ENCODE results near the gene SAPCD1. TPM values are rescaled to one million over a fixed set of nuclear protein-coding genes. Genes with fewer than 3 reads are reported as not detected.

Gene SAPCD1
- total RNA-seq, 2 donors from 2014 or later = 12.1 to 18.9 TPM

DNA sequence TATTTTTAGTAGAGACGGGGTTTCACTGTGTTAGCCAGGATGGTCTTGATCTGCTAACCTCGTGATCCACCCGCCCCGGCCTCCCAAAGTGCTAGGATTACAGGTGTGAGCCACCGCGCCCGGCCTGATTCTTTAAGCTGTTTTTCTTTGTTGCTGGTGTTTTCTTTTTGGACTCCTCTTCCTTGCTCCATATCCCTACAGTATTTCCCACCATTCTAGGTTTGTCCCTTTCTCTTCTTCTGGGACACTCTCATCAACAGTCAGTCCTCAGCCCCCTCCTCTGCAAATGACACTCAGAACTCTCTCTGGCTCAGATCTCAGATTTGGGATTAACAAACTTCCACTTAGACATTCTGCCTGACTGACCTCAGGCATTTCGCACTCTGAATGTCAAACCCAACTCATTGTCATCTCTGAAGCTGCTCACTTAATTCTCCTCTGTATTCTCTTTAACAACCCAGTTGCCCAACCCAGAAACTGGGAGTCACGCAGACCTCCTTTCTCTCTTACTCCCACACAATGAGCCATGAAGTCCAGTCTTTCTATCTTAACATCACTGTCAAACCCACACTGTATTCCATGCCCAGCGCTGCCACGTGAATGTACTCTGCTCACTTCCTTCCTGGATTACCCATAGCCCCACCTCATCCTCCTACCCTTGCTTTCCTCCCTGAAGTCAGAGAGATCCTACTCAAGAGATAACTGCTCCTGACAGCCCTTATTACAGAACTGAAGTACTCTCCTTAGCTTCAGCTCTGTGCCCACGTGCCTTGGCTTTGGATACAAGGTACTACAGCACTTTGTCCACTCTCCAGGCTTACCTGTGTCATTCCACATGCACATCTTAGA, 36.7 kb upstream of the SAPCD1 start:
- ATAC-seq (replicated peaks) = peak; percentile 30
- Mint-ChIP-seq H3K9me3 (no peaks in the 10 kb centered on the region), H3K27me3 (no peaks in the 10 kb centered on the region), H3K4me3 (peak overlapping the region; percentile 0), H3K4me1 (peaks cover 32% of the 10 kb centered on the region), H3K27ac (peak overlapping the region; percentile 35), H3K36me3 (ENCODE audit: low read depth) (peaks cover 35% of the 10 kb centered on the region)

GRCh38 chr6:31727034-31727716, 35.3 kb upstream of the SAPCD1 start:
- Mint-ChIP-seq H3K4me3 (peak overlapping the region; percentile 53), H3K27ac (peak overlapping the region; percentile 40), H3K4me1 (peaks cover 28% of the 10 kb centered on the region), H3K27me3 (no peaks in the 10 kb centered on the region), H3K36me3 (ENCODE audit: low read depth) (peaks cover 49% of the 10 kb centered on the region), H3K9me3 (no peaks in the 10 kb centered on the region)
- ATAC-seq (replicated peaks) = no peak

DNA sequence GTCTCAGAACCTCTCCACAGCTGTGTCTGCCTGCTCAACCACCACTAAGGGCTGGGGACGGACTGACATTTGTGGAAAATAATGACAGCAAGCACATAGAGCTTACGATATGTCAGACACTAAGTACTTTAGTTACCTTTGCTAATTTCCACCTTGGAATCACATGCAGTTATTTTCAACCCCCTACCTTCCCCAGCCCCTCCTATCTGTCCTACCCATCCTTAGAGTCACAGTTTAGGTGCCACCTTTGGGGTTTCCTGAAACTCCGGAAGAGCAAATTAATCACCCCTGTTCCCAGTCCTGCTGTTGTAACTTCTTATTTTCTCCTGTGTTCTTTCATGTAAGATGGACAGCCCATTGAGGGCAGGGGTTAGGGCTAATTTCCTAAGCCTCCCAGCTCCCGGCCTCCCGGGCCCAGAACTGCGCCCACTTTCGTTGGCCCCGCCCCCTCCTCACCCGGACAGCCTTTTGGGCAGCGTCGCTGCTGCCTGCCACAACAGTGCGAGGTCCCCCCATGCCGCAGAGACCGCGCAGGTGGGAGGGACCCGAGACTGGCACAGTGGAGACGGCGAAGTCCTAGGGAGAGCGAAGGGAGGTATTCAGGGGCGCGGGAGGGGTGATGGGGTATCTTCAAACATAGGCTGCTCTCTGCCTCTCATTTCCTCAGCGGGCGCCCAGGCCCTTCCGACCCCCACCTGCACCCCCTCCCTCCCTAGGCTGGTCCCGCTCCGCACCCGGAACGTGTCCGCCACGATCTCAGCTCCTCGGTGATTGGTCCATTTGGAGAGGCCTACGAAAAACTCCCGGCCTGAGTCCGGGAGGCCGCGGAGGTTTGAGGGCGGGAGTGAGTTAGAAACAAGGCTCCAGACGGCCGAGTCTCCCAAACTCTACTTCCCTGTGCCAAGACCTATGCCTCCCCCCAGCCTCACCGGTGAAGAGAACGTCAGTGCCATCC, 34.5 kb upstream of the SAPCD1 start:
- Mint-ChIP-seq H3K27me3 (no peaks in the 10 kb centered on the region), H3K4me3 (peak overlapping the region; percentile 77)
- no peak for ATAC-seq (replicated peaks)

DNA sequence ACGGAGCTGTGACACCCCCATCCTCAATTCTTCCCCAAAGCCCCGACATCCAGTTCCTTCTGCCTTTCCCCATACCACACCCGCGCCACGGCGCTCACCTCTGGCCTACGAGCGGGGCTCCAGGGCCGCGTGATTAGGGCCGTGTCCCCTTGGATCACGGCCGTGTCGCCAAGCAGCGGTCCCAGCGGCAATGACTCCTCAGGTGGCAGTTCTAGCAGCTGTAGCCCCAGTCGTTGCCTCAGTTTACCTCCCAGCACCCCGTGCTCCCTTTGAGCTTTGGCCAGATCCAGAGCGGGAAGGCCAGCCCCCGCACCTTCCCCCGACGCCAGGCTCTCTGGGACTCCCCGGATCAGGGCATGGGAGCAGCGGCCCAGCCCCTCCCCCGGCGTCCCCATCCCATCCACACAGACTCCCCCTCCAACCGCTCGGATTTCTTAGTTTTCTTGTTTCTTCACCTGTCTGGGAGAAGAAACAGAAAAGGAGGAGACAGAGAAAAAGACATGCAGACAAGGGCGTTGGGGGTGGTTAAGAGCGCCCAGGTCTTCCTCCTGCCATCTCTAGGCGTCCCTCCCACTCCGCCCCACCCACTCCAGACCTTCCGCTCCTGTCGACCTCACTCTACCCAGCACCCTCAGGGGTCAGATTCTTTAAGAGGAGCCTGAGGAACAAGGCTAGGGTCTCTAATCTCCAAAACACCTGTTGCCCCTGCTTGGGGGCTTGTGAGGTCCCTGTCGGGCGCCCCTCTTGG, 33.5 kb upstream of the SAPCD1 start, which contains the start of gene DDAH2:
Gene DDAH2 (minus strand): TSS at position 533 of the 748 bp plus-strand sequence. CDS start 138 bp downstream, at position 395.
- Mint-ChIP-seq H3K27ac (no peak within 1 kb of the TSS), H3K9me3 (no peaks in the 10 kb centered on the region), H3K27me3 (no peaks in the 10 kb centered on the region), H3K4me3 (peak within 1 kb of the TSS; percentile 77), H3K36me3 (ENCODE audit: low read depth) (peaks cover 67% of the 10 kb centered on the region), H3K4me1 (peaks cover 34% of the 10 kb centered on the region)
- peak; percentile 22 for ATAC-seq (replicated peaks)

More for the DNA sequence above, 34.5 kb upstream of the SAPCD1 start:
- Mint-ChIP-seq H3K27ac (peak overlapping the region; percentile 40), H3K4me1 (peaks cover 28% of the 10 kb centered on the region), H3K9me3 (no peaks in the 10 kb centered on the region), H3K36me3 (ENCODE audit: low read depth) (peaks cover 58% of the 10 kb centered on the region)

DNA sequence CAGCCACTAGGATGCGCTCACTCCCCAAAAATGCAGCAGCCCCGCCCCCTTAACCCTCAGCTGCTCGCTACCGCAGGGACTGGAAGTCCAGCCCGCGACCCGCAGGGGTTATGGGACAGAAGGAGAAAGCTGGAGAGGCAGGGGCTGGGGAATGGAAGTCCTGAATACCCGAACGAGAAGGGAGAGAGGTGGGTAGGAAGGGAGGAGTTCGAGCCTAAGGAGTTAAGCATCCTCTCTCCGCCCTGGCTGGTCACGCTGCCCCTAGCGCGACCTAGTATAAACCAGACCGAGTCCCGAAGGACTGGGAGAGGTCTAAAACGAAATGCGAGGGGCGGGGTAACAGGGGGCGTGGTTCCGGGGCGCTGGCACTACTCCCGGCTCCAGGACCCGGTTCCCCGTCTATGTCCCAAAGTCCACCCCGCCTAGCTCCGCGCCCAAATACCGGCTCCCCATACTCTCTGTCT, 32.9 kb upstream of the SAPCD1 start:
- Mint-ChIP-seq H3K9me3 (no peaks in the 10 kb centered on the region), H3K36me3 (ENCODE audit: low read depth) (peaks cover 73% of the 10 kb centered on the region), H3K4me3 (peak overlapping the region; percentile 77), H3K4me1 (peaks cover 34% of the 10 kb centered on the region), H3K27me3 (no peaks in the 10 kb centered on the region), H3K27ac (no peak overlapping the region)
- ATAC-seq (replicated peaks) = peak; percentile 68

- ATAC-seq (replicated peaks) = peak; percentile 44
- peak overlapping the region; percentile 33 for H3K27ac Mint-ChIP-seq
- peaks cover 34% of the 10 kb centered on the region for H3K4me1 Mint-ChIP-seq
- no peaks in the 10 kb centered on the region for H3K9me3 Mint-ChIP-seq
- H3K27me3 Mint-ChIP-seq = no peaks in the 10 kb centered on the region
- H3K4me3 Mint-ChIP-seq = peak overlapping the region; percentile 77
- peaks cover 79% of the 10 kb centered on the region for H3K36me3 Mint-ChIP-seq (ENCODE audit: low read depth)
These were observed 32.4 kb upstream of the SAPCD1 start for GRCh38 chr6:31729979-31730630.

- Mint-ChIP-seq H3K4me3 (peak overlapping the region; percentile 77), H3K36me3 (ENCODE audit: low read depth) (peaks cover 84% of the 10 kb centered on the region), H3K27me3 (no peaks in the 10 kb centered on the region), H3K9me3 (no peaks in the 10 kb centered on the region), H3K27ac (peak overlapping the region; percentile 33), H3K4me1 (peaks cover 33% of the 10 kb centered on the region)
- no peak for ATAC-seq (replicated peaks)
These were observed 31.8 kb upstream of the SAPCD1 start for GRCh38 chr6:31730631-31731086.

DNA sequence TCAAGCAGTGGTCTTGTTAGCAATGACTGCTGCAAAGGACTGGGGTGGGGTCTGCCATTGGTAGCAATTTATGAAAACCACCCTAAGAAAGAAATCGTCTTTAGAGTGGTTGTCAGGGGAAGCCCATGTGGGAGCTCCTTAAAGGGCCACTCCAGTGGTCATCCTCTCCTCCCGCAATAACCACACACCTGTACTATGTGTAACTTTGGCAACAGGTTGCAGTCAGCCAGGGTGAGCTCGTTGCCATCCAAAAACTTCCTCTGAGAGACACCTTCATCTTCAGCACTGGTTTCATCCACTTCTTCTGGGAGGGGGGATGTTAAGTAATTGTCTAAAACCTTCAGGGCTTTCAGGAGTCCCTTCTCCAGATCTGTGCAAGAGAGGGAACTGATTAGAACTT, 30.4 kb upstream of the SAPCD1 start:
- peak overlapping the region; percentile 77 for H3K4me3 Mint-ChIP-seq
- peaks cover 19% of the 10 kb centered on the region for H3K4me1 Mint-ChIP-seq
- no peaks in the 10 kb centered on the region for H3K9me3 Mint-ChIP-seq
- peaks cover 88% of the 10 kb centered on the region for H3K36me3 Mint-ChIP-seq (ENCODE audit: low read depth)
- no peak overlapping the region for H3K27ac Mint-ChIP-seq
- ATAC-seq (replicated peaks) = no peak
- no peaks in the 10 kb centered on the region for H3K27me3 Mint-ChIP-seq

DNA sequence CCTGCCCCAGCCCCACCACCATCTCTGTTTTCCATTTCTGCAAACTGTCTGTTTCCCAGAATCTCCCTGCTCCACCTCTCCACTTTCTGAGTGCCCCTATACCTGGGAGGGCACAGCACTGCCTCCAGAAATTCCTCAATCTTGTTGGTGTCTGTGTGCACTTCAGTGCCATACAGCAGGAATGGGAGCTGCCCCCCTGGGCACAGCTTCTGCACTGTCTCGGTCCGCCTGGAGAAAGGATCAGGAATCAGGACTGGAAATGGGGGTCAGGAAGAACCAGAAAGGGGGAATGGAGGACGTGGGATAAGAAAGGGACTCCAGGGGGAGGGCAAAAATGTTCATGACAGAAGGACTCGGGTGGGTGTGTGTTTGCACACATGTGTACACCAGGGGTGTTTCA, 28.7 kb upstream of the SAPCD1 start:
- Mint-ChIP-seq H3K4me3 (peak overlapping the region; percentile 98), H3K4me1 (peaks cover 33% of the 10 kb centered on the region), H3K9me3 (no peaks in the 10 kb centered on the region), H3K27me3 (no peaks in the 10 kb centered on the region), H3K27ac (peak overlapping the region; percentile 68), H3K36me3 (ENCODE audit: low read depth) (peaks cover 81% of the 10 kb centered on the region)
- no peak for ATAC-seq (replicated peaks)

GRCh38 chr6:31734247-31734820, 28.1 kb upstream of the SAPCD1 start:
- ATAC-seq (replicated peaks) = no peak

DNA sequence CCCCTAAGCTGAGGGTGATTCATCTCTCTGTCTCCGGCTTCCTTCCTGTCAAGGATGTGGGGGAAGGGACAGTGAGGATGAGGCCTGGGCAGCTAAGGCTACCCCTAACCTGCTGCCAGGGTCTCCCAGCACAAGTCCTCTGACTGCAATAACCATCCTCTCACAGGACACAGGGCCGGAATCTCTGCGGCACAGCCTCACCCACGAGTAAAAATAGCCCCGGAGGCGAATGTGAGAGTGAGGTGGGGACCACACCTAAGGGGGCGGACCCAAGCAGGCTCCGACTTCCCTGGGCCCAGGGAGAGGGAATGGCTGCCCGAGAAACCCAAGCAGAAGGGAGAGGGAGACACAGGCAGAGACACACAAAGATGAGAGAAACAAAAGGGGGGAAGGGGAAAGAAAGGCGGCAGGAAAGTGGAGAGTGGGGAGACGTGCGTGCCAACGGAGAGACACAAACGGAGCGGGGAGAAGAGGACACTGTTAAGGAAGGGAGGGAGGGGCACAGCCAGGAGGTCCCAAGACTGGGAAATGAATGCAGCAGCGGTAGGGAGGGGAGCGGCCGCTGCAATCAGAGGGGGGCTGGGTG, 27.5 kb upstream of the SAPCD1 start:
- Mint-ChIP-seq H3K36me3 (ENCODE audit: low read depth) (peaks cover 74% of the 10 kb centered on the region), H3K9me3 (no peaks in the 10 kb centered on the region), H3K4me3 (peak overlapping the region; percentile 98), H3K4me1 (peaks cover 40% of the 10 kb centered on the region), H3K27me3 (no peaks in the 10 kb centered on the region), H3K27ac (peak overlapping the region; percentile 94)
- ATAC-seq (replicated peaks) = peak; percentile 53

More at GRCh38 chr6:31734247-31734820, 28.1 kb upstream of the SAPCD1 start:
- Mint-ChIP-seq H3K4me1 (peaks cover 36% of the 10 kb centered on the region), H3K9me3 (no peaks in the 10 kb centered on the region), H3K27ac (peak overlapping the region; percentile 94), H3K4me3 (peak overlapping the region; percentile 98), H3K36me3 (ENCODE audit: low read depth) (peaks cover 75% of the 10 kb centered on the region), H3K27me3 (no peaks in the 10 kb centered on the region)

- Mint-ChIP-seq H3K27ac (peak within 1 kb of the TSS; percentile 94), H3K4me1 (peaks cover 39% of the 10 kb centered on the region), H3K36me3 (ENCODE audit: low read depth) (peaks cover 74% of the 10 kb centered on the region), H3K27me3 (no peaks in the 10 kb centered on the region), H3K4me3 (peak within 1 kb of the TSS; percentile 98), H3K9me3 (no peaks in the 10 kb centered on the region)
- peak; percentile 59 for ATAC-seq (replicated peaks)
These were observed 26.3 kb upstream of the SAPCD1 start, which contains the start of gene CLIC1 for GRCh38 chr6:31736021-31736767. Gene CLIC1, minus strand, starts transcription at chr6:31736530. Its CDS starts 230 bp downstream, at chr6:31736300.
